Activated CD8-positive, alpha-beta T cell treated with anti-CD3 and anti-CD28 coated beads for 36 hours (primary cell): ENCODE measurements around the gene IRAK3. TPM values are rescaled to one million over a fixed set of nuclear protein-coding genes. Genes with fewer than 3 reads are reported as not detected.

ENCODE experiments used
- ATAC-seq: fragments of 200-7000 bp; cut with Tn5 transposase; one replicate; pipeline ENCODE4 v1.10.0; 2021; ENCODE audit warnings: mild to moderate bottlenecking, moderate library complexity
- CTCF ChIA-PET: fragments of 350-600 bp; sonication (Branson Sonifier 250); formaldehyde crosslinking; loops from one replicate; lab custom pipeline; 2021; ENCODE audit warnings: antibody characterized with exemption; lab: Charles Lee
- POLR2A ChIA-PET: fragments of 350-600 bp; sonication (Branson Sonifier 250); formaldehyde crosslinking; loops from one replicate; lab custom pipeline; 2021; ENCODE audit warnings: antibody characterized with exemption; lab: Charles Lee
- DNase-seq: peaks from one replicate; pipeline ENCODE4 v3.0.0-alpha.2; 2020
- H3K27ac Mint-ChIP-seq: one replicate; pipeline ENCODE4 v1.8.0; 2021; ENCODE audit warnings: mild to moderate bottlenecking, mixed read lengths
- H3K27me3 Mint-ChIP-seq: one replicate; pipeline ENCODE4 v1.8.0; 2021; ENCODE audit warnings: mixed read lengths
- H3K36me3 Mint-ChIP-seq: one replicate; pipeline ENCODE4 v1.8.0; 2021; ENCODE audit warnings: low read depth, mixed read lengths
- H3K4me1 Mint-ChIP-seq: one replicate; pipeline ENCODE4 v1.8.0; 2021; ENCODE audit warnings: low read depth, mixed read lengths
- H3K4me3 Mint-ChIP-seq: one replicate; pipeline ENCODE4 v1.8.0; 2021; ENCODE audit warnings: mild to moderate bottlenecking, moderate library complexity, mixed read lengths
- H3K9me3 Mint-ChIP-seq: one replicate; pipeline ENCODE4 v1.8.0; 2021; ENCODE audit warnings: mixed read lengths
- intact Hi-C: fragments of 100-400 bp; cut with micrococcal nuclease; formaldehyde crosslinking; loops from one replicate; pipeline ENCODE4 v1.10.0; 2022
- total RNA-seq, 2 experiments: library from RNA; stranded (reverse); gene quantifications; one replicate each; pipeline ENCODE4 v1.2.3, GENCODE V29; 2021
- TF ChIP-seq, protein P1 (sequence below): fragments of 200-600 bp; IDR thresholded peaks from one replicate; pipeline ENCODE4 v1.8.0; 2022; ENCODE audit warnings: antibody characterized with exemption, mild to moderate bottlenecking

IRAK3 gene
- total RNA-seq, 2 experiments from 2014 or later: 0.31 to 0.34 TPM

DNA sequence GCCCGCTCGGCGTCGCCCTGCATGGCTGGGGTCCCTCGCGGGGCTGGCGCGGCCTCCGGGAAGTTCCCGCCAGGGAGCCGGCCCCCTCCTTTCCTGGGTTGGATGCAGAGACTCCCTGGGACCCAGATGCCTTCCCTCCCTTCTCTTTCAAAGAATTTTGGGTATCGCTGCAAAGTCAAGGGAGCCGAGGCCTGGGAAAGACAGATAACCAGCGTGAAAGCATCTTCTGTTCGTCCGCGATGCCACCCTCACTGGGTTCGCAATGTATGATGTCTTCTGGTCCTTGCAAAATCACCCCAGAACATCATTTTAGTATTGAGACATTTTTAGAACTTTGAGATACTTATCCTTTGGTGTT is 451 bp downstream of the IRAK3 start:
- intact Hi-C loops: no loop called here
- POLR2A ChIA-PET: interaction anchor here (0.6 to 0.7 kb wide), 3 partner anchors 18 to 78 kb away, joined by 3 to 4 read pairs (median 3); no protein-coding TSS in a partner anchor
- CTCF ChIA-PET: interaction anchor here (1.2 kb wide), 2 partner anchors 17 to 505 kb away, joined by 3 read pairs; no protein-coding TSS in a partner anchor
- H3K27me3 Mint-ChIP-seq: peaks cover 66% of the 10 kb centered on the region
- peaks cover 4% of the 10 kb centered on the region for H3K36me3 Mint-ChIP-seq
- DNase-seq (no peak), ATAC-seq (no peak)
- H3K4me1 Mint-ChIP-seq: peaks cover 5% of the 10 kb centered on the region
- peaks cover 3% of the 10 kb centered on the region for H3K9me3 Mint-ChIP-seq
- TF ChIP-seq, protein P1, sequence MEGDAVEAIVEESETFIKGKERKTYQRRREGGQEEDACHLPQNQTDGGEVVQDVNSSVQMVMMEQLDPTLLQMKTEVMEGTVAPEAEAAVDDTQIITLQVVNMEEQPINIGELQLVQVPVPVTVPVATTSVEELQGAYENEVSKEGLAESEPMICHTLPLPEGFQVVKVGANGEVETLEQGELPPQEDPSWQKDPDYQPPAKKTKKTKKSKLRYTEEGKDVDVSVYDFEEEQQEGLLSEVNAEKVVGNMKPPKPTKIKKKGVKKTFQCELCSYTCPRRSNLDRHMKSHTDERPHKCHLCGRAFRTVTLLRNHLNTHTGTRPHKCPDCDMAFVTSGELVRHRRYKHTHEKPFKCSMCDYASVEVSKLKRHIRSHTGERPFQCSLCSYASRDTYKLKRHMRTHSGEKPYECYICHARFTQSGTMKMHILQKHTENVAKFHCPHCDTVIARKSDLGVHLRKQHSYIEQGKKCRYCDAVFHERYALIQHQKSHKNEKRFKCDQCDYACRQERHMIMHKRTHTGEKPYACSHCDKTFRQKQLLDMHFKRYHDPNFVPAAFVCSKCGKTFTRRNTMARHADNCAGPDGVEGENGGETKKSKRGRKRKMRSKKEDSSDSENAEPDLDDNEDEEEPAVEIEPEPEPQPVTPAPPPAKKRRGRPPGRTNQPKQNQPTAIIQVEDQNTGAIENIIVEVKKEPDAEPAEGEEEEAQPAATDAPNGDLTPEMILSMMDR: no peak
- H3K4me3 Mint-ChIP-seq: peak overlapping the region; percentile 41
- H3K27ac Mint-ChIP-seq: no peak overlapping the region

DNA sequence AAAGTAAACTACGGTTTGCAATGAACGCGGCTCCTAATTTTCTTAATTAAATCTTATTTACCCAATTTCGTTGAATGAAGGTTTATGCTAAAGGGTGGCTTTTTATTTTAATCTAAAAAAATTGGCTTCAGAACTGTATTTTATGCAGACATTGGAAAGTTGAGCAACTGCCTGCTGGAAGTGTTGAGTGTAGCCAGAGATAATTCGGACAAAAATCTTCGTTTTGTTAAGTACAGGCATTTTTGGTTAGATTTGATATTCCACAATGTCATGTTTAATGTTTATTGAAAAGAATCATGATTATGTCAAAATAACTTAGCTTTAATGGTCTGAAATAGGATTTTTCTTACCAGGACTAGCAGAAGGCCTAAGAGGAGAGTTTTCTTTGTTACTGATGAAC is 875 bp downstream of the IRAK3 start:
- TF ChIP-seq, protein P1: no peak
- intact Hi-C loops: no loop called here
- H3K27ac Mint-ChIP-seq: no peak overlapping the region
- peaks cover 65% of the 10 kb centered on the region for H3K27me3 Mint-ChIP-seq
- peaks cover 5% of the 10 kb centered on the region for H3K4me1 Mint-ChIP-seq
- no peak for ATAC-seq
- ChIA-PET POLR2A (interaction anchor here (0.7 kb wide), 1 partner anchor 77 kb away, joined by 3 read pairs; no protein-coding TSS in a partner anchor), CTCF (interaction anchor here (1.1 to 1.2 kb wide), 4 partner anchors 10 to 505 kb away, joined by 3 read pairs; no protein-coding TSS in a partner anchor)
- DNase-seq: no peak
- H3K9me3 Mint-ChIP-seq: no peaks in the 10 kb centered on the region
- no peak overlapping the region for H3K4me3 Mint-ChIP-seq
- peaks cover 4% of the 10 kb centered on the region for H3K36me3 Mint-ChIP-seq

DNA sequence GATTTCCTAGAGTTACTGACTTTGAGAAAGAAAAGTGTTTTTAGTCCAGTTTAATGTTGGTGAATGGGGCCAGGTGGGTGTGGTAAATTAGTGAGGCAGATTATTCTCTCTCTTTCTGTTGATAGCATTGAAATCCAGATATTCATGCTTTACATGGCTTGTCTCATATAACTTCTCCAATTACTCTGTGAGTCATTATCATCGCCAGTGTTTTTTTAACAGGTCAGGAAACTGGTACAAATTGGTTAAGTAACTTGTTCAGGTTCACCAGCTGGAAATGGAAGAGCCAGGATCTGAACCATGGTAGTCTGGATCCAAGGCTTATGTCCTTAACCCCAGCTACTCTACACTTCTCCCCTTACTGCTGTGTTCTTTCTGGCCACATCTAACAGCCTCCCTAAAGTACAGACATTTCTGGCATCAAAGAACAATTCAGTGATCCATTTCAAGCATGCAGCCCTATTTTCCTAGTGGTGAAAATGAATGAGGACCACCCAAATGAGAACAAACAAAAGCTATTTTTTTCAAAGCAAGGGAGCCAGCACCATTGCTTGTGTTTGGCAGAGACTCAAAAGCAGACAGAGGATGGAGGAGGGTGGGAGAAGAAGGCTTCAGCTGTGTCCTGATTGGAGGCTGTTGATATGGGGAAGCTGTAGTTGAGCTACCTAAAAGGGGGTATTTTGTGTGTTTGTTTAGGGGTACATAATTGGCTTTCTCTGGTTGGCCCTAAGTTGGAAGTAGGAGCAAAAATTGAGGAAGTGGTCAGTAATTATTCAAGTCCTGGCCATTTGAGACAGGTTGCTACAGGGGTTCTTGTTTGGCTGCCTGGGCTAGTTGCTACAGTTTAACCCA is 1.7 kb downstream of the IRAK3 start:
- POLR2A ChIA-PET: interaction anchor here (1.0 kb wide), 2 partner anchors 21 to 45 kb away, joined by 3 read pairs; partner anchors contain the start of gene TMBIM4

DNA sequence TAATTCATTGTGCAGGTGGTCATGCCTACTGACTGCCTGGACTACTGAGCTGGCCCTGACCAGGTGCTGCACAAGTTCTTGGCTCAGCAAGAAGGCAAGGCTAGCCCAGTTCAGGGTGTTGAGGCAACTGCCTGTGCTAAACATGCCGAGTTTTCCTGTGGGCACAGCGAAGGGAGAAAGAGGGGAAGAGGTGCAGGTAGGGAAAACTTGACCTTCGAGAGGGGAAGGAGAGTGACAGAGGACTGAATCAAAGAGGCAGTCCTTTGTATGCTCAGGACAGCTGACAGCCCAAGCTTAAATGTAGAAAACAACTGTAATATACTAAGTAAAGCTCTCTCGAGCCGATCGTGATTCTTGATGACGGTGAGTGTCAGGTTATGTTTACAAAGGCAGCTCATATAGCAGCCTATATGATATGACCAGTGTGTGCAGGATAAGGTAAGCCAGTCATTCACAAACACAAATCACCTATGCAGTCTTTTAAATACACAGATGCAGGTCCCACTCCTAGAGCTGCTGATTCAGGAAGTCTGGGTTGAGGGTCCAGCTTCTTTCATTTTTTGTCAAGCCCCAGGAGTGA is 2.6 kb downstream of the IRAK3 start:
- POLR2A ChIA-PET: interaction anchor here (0.8 to 1.0 kb wide), 2 partner anchors 22 to 44 kb away, joined by 3 read pairs; no protein-coding TSS in a partner anchor
- CTCF ChIA-PET: interaction anchor here (0.5 to 1.3 kb wide), 3 partner anchors 10 to 79 kb away, joined by 3 read pairs; no protein-coding TSS in a partner anchor
- H3K4me1 Mint-ChIP-seq: peaks cover 7% of the 10 kb centered on the region
- H3K27me3 Mint-ChIP-seq: peaks cover 60% of the 10 kb centered on the region
- H3K36me3 Mint-ChIP-seq: peaks cover 4% of the 10 kb centered on the region
- TF ChIP-seq, protein P1: no peak
- no peak overlapping the region for H3K4me3 Mint-ChIP-seq
- no peak for ATAC-seq
- intact Hi-C loops: no loop called here
- no peak overlapping the region for H3K27ac Mint-ChIP-seq
- H3K9me3 Mint-ChIP-seq: no peaks in the 10 kb centered on the region
- DNase-seq: no peak

More for the DNA sequence above, 1.7 kb downstream of the IRAK3 start:
- H3K36me3 Mint-ChIP-seq: peaks cover 4% of the 10 kb centered on the region
- H3K27me3 Mint-ChIP-seq: peaks cover 67% of the 10 kb centered on the region
- H3K4me1 Mint-ChIP-seq: peaks cover 5% of the 10 kb centered on the region
- no peak for DNase-seq
- H3K4me3 Mint-ChIP-seq: no peak overlapping the region
- no peak overlapping the region for H3K27ac Mint-ChIP-seq
- CTCF ChIA-PET: interaction anchor here (1.1 to 1.3 kb wide), 6 partner anchors 9 to 504 kb away, joined by 3 read pairs; no protein-coding TSS in a partner anchor
- H3K9me3 Mint-ChIP-seq: no peaks in the 10 kb centered on the region
- ATAC-seq: no peak
- intact Hi-C loops: no loop called here
- TF ChIP-seq, protein P1: no peak
